Measurements from ENCODE around the gene CTF1. TPM values are rescaled to one million over a fixed set of nuclear protein-coding genes. Genes with fewer than 3 reads are reported as not detected.
"Not testable (repeated sequence)": the region's sequence is repeated elsewhere in the genome, so short reads cannot be mapped to it uniquely, and the experiment has no call there.

CTF1 gene
- total RNA-seq, 4 donors from 2014 or later = 5.1 to 14.6 (median 6.2) TPM

DNA sequence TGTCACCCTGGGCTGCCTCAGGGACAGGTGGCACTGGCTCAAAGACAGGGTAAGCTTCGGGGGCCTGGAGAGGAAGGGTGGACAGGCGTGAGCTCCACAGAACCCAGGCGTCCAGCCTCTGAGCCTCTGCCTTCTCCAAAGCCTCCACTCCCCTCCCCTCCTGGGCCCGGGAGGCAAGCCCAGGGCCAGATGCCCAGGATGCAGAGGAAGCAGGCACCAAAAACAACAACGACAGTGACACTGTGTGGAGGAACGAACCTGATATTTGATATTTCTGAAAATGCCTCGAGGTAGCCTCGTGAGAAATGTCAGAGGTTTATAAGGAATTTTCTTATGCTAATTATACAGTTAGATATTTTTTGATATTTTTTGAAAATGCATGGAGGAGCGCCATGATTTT, 8.5 kb upstream of the CTF1 start:
- ATAC-seq = no peak

DNA sequence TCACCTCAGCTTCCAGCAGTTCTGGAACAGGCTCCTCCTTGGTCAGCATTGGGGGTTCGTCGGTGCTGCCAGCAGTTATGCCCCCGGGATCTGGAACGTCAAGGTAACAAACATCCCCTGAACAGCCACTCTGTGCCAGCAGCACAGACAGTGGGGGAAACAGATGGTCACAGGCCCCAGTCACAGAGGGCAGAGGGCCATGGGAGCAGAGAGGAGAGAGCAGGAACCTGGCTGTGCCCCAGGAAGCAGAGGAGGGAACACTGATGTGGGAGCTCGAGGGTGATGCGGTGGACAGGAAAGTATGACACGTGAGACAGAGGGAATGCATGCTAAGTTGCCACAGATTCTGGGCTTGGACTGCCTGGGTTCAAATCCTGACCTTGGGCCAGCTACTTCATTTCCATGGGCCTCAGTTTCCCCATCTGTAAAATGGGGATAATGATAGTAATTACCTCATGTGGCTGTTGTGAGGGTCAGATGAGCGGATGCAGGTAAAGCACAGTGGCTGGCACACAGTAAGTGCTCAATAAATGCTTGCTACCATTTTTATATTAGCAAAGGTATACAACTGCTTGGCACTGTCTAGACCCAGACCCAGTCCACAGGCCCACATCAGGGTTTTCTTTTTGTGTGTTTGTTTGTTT, 7.4 kb upstream of the CTF1 start:
- 86 to 89% methylated on average over 3 to 4 of the region's 8 CpGs for WGBS, 2 donors (ENCODE audit: low coverage in 1 of 2)
- TF ChIP-seq POLR2A (IDR thresholded peaks at IDR 0.05) (no peak), POLR2AphosphoS5 (IDR thresholded peaks at IDR 0.05) (no peak), EP300 (IDR thresholded peaks at IDR 0.05) (no peak)
- TF ChIP-seq, protein P1, sequence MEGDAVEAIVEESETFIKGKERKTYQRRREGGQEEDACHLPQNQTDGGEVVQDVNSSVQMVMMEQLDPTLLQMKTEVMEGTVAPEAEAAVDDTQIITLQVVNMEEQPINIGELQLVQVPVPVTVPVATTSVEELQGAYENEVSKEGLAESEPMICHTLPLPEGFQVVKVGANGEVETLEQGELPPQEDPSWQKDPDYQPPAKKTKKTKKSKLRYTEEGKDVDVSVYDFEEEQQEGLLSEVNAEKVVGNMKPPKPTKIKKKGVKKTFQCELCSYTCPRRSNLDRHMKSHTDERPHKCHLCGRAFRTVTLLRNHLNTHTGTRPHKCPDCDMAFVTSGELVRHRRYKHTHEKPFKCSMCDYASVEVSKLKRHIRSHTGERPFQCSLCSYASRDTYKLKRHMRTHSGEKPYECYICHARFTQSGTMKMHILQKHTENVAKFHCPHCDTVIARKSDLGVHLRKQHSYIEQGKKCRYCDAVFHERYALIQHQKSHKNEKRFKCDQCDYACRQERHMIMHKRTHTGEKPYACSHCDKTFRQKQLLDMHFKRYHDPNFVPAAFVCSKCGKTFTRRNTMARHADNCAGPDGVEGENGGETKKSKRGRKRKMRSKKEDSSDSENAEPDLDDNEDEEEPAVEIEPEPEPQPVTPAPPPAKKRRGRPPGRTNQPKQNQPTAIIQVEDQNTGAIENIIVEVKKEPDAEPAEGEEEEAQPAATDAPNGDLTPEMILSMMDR (IDR thresholded peaks at IDR 0.05) = no peak
- H3K4me1 ChIP-seq = peaks cover 0 to 14% (median 9%) of the 10 kb centered on the region in 3 donors
- H3K36me3 ChIP-seq = peaks cover 0 to 86% of the 10 kb centered on the region in 2 donors
- peak; percentile 22 for ATAC-seq
- H3K27me3 ChIP-seq = no peaks in the 10 kb centered on the region
- no peaks in the 10 kb centered on the region for H3K9me3 ChIP-seq
- no peak overlapping the region for H3K27ac ChIP-seq
- no peak overlapping the region for H3K4me3 ChIP-seq

More for the DNA sequence above, 8.5 kb upstream of the CTF1 start:
- H3K4me3 ChIP-seq = no peak overlapping the region
- no peak for TF ChIP-seq POLR2AphosphoS5 (IDR thresholded peaks at IDR 0.05)
- no peak for TF ChIP-seq POLR2A (IDR thresholded peaks at IDR 0.05)
- TF ChIP-seq, protein P1 (IDR thresholded peaks at IDR 0.05) = no peak
- no peak for TF ChIP-seq EP300 (IDR thresholded peaks at IDR 0.05)
- H3K27me3 ChIP-seq = no peaks in the 10 kb centered on the region
- H3K9me3 ChIP-seq = no peaks in the 10 kb centered on the region
- peaks cover 0 to 8% (median 5%) of the 10 kb centered on the region in 3 donors for H3K4me1 ChIP-seq
- no peak overlapping the region for H3K27ac ChIP-seq
- peaks cover 0 to 93% of the 10 kb centered on the region in 2 donors for H3K36me3 ChIP-seq
- WGBS, 2 donors (ENCODE audit: low coverage in 1 of 2) = 62 to 83% methylated on average over 4 to 5 of the region's 9 CpGs

DNA sequence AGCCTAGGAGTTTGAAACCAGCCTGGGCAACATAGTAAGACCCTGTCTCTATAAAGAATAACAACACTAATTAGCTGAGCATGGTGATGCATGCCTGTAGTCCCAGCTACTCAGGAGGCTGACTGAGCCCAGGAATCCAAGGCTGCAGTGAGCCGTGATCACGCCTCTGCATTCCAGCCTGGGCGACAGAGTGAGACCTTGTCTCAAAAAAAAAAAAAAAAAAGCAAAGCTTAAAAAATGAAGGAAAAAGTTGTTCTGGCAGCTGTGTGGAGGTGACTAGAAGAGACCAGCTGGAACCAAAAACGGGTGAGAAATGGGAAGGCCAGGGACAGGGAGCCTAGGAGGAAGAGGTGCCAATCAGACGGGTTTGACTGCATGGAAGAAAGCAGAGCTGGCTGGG, 6.7 kb upstream of the CTF1 start:
- H3K27me3 ChIP-seq = no peaks in the 10 kb centered on the region
- TF ChIP-seq EP300 (IDR thresholded peaks at IDR 0.05) (no peak), POLR2AphosphoS5 (IDR thresholded peaks at IDR 0.05) (no peak), POLR2A (IDR thresholded peaks at IDR 0.05) (no peak)
- TF ChIP-seq, protein P1 (IDR thresholded peaks at IDR 0.05) = no peak
- no peak overlapping the region for H3K27ac ChIP-seq
- WGBS, 2 donors (ENCODE audit: low coverage in 1 of 2) = 69 to 79% methylated on average over 3 to 5 of the region's 5 CpGs
- H3K9me3 ChIP-seq = no peaks in the 10 kb centered on the region
- peaks cover 0 to 79% of the 10 kb centered on the region in 2 donors for H3K36me3 ChIP-seq
- H3K4me3 ChIP-seq = no peak overlapping the region
- no peak for ATAC-seq
- H3K4me1 ChIP-seq = peaks cover 0 to 21% (median 13%) of the 10 kb centered on the region in 3 donors

DNA sequence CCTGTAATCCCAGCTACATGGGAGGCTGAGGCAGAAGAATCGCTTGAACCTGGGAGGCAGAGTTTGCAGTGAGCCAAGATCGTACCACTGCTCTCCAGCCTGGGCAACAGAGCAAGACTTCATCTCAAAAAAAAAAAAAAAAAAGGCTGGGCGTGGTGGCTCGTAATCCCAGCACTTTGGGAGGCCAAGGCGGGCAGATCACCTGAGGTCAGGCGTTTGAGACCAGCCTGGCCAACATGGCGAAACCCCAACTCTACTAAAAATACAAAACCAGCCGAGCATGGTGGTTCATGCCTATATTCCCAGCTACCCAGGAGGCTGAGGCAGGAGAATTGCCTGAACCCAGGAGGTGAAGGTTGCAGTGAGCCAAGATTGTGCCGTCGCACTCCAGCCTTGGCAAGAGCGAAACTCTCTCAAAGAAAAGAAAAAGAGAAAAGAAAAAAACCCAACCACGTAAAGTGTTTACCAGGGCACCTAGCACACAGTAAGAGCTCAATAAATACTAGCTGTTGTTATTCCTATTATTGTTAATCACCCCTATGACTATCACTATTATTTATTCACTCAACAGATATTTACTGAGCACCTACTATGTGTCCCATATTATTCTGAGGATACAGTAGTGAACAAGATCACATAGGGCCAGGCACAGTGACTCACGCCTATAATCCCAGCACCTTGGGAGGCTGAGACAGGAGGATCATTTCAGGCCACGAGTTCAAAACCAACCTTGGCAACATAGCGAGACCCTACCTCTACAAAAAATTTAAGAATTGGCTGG, 5.2 kb upstream of the CTF1 start:
- H3K27me3 ChIP-seq, H3K9me3 ChIP-seq, H3K27ac ChIP-seq, ATAC-seq, H3K4me3 ChIP-seq: not testable (repeated sequence)
- H3K4me1 ChIP-seq = peaks cover 0 to 36% (median 22%) of the 10 kb centered on the region in 3 donors
- 89 to 94% methylated on average over 5 to 8 of the region's 15 CpGs for WGBS, 2 donors (ENCODE audit: low coverage in 1 of 2)
- H3K36me3 ChIP-seq = peaks cover 0 to 64% of the 10 kb centered on the region in 2 donors

DNA sequence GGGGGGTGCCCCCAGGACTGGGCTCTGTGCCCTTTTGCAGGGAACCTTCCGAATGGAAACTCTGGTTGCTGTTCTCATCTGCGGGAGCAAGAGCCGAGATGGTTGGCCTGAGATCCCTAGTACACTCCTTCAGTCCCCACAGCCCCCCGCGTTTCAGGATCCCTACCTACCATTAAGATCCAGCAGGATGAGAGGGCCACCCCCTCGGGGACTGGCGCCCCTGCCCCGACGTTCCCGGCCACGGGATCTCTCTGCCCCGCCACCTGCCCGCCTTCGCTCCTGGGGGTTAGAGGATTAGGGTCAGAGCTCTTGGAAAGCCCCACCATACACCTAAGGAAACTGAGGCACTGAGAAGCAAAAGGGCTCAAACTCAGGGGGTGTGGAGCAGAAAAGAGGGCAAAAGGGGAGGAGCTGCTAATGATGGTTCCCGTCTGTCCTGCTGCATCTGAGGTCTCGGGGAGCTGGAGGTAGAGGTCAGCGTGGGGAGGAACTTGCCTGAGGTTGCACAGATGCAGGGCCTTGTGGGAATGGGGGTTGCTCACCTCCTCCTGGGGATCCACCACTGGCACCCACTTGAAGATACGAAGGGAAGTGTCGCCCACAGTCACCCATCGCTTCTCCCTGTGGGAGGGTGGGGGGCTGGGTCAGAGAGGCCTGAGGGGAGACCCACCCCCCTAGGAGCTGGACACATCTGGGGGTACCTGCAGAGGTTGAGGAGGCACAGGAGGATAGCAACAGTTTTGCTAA, 3.6 kb upstream of the CTF1 start:
- Histone ChIP-seq H3K36me3 (peaks cover 0 to 48% of the 10 kb centered on the region in 2 donors), H3K27me3 (no peaks in the 10 kb centered on the region), H3K4me3 (peak overlapping the region; percentile 79 to 86), H3K4me1 (peaks cover 0 to 44% (median 28%) of the 10 kb centered on the region in 3 donors), H3K27ac (peak overlapping the region in 3 of 4 donors; percentile 97 to 99 (median 98)), H3K9me3 (no peaks in the 10 kb centered on the region)
- 17 to 90% methylated on average over 1 to 2 of the region's 20 CpGs for WGBS, 2 donors (ENCODE audit: low coverage in 1 of 2)
- no peak for ATAC-seq
- TF ChIP-seq EP300 (IDR thresholded peaks at IDR 0.05) = no peak
- TF ChIP-seq POLR2AphosphoS5 (IDR thresholded peaks at IDR 0.05) = no peak
- TF ChIP-seq POLR2A (IDR thresholded peaks at IDR 0.05) = no peak
- TF ChIP-seq, protein P1 (IDR thresholded peaks at IDR 0.05) = no peak
